ENCODE data around the gene SGCA. TPM values are rescaled to one million over a fixed set of nuclear protein-coding genes. Genes with fewer than 3 reads are reported as not detected.

The SGCA gene
- total RNA-seq, 1 donor from 2014 or later, result not detected

GRCh38 chr17:50194934-50195865 lies 29.4 kb downstream of the SGCA start:
- no peak for DNase-seq

DNA sequence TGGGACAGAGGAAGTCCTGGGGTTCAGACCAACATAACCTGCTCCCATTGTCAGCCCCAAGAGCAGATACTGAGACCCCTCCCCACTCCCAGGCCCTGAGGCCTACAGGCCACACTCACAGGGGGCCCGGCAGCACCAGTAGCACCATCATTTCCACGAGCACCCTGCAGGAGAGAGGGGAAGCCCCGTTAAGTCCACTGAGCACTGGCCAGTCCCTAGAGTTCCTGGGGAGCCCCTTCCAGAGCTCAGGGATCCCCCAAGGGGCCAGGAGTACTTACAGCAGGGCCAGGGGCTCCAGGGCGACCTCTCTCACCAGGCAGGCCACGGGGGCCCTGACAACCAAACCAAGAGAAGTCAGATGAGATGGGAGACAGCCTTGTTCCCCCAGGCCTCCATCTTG lies 30.2 kb downstream of the SGCA start:
- no peak for DNase-seq

GRCh38 chr17:50196826-50197225 lies 31.0 kb downstream of the SGCA start:
- no peak for DNase-seq

- no peak for DNase-seq
Measured at GRCh38 chr17:50198026-50198669, 32.3 kb downstream of the SGCA start.

DNA sequence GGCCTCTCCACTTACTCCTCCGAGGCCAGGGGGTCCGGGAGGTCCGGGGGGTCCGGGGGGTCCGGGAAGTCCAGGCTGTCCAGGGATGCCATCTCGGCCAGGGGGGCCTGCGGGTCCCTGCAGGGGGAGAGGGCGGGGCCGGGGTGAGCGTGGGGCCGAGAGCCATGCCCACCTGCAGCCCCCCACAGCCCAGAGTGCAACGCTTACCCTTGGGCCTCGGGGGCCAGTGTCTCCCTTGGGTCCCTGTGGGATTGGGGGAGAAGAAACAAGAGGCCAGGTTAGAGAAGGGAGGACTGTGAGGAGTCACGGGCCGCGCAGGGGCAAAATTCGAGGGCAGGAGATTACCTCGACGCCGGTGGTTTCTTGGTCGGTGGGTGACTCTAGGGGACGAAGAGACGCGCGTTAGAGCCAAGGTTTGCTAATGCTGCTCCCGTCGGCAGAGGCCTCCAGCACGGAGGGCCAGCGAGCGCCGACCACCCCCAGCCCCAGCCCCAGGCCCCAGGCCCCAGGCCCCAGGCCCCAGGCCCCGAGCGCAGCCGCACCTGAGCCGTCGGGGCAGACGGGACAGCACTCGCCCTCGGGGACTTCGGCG lies 33.5 kb downstream of the SGCA start:
- no peak for DNase-seq

GRCh38 chr17:50199803-50200456 lies 34.1 kb downstream of the SGCA start:
- DNase-seq, result peak; percentile 41

GRCh38 chr17:50200457-50201275 lies 34.9 kb downstream of the SGCA start:
- peak; percentile 48 for DNase-seq

GRCh38 chr17:50201276-50201854 lies 35.6 kb downstream of the SGCA start, which contains the start of gene COL1A1:
TSS of gene COL1A1 (minus strand) at chr17:50201631. CDS start at chr17:50201513, 118 bp downstream.
- DNase-seq, result no peak

DNA sequence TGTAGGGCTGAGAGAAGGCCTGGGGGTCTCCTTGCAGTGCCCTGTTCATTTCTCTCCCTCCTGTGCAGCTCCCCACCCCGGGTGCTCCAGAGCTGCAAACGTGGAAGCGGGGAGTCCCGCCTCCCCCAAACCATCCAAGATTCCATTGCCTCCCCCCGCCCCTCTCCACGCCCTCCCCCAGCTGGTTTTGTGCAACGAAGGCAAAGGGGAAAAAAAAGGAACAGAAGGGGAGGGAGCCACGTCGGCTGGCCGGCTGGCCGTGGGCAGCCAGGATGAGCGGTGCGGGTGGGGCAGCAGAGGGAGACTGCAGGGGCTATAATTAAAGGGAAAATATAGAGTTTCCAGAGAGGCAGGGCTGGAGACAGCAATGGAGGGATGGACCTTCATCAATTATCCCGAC lies 37.3 kb downstream of the SGCA start:
- DNase-seq, result no peak

GRCh38 chr17:50203604-50204345 lies 38.0 kb downstream of the SGCA start:
- DNase-seq, result no peak

DNA sequence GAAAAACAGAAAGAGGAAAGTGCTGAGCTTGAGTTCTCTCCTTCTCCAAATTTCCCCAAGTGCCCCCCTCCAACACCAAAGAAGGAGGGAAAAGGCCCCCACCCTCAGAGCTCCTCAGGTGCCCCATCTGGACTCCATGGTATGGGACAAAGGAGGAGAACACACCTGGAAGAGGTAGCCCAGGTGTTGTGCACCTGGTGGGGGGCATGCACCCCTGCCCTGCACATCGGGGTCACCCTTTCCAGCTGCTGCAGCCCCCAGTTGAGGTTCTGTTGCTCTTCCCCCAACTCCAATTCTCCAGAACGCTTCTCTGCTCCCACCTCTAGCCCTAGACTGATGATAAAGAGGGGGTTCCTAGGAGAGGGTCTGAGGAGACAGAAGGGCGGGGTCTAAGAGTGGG lies 38.6 kb downstream of the SGCA start:
- no peak for DNase-seq

DNA sequence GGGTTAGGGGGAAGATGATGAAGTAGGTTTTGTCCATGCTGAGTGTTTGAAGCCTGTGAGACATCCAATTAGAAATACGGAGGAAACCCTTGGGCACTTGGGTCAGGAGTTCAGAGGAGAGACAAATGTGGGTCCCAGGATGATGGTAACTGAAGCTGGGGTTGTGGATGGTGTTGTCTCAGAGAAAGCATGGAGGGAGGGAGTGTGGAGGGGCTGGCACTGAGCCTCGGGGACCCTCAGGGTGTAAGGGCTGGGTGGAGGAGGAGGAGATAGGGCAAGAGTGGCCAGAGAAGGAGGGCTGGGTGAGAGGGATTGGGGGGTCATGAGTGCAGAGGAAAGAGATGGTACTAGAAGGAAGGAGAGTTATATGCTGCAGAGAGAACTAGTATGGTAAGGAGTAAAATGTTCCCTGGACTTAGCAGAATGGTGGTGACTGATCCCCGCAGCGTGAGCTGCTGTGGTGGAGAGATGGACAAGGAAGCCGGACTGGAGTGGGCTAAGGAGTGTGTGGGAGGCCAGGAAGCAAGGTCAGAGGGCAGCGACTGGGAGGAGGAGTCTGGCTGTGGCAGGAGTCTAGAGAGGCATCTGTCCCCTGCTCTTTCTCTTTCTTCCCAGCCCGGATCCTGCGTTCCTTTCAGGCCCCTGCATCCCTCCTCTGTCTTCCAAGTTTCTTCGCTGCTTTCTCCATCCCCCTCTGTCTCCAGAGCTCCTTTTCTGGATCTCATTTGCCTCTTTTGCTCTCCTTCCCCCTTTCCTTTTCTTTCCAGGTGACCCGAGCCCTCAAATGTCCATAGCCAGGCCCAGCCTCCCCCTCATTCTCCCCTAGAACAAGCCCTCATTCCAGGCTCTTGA lies 39.5 kb downstream of the SGCA start:
- DNase-seq, result no peak

GRCh38 chr17:50205963-50206505 lies 40.2 kb downstream of the SGCA start:
- no peak for DNase-seq

- no peak for DNase-seq
Measured at GRCh38 chr17:50206604-50207293, 40.9 kb downstream of the SGCA start.

- DNase-seq, result no peak
Measured at GRCh38 chr17:50207315-50207714, 41.5 kb downstream of the SGCA start.

DNA sequence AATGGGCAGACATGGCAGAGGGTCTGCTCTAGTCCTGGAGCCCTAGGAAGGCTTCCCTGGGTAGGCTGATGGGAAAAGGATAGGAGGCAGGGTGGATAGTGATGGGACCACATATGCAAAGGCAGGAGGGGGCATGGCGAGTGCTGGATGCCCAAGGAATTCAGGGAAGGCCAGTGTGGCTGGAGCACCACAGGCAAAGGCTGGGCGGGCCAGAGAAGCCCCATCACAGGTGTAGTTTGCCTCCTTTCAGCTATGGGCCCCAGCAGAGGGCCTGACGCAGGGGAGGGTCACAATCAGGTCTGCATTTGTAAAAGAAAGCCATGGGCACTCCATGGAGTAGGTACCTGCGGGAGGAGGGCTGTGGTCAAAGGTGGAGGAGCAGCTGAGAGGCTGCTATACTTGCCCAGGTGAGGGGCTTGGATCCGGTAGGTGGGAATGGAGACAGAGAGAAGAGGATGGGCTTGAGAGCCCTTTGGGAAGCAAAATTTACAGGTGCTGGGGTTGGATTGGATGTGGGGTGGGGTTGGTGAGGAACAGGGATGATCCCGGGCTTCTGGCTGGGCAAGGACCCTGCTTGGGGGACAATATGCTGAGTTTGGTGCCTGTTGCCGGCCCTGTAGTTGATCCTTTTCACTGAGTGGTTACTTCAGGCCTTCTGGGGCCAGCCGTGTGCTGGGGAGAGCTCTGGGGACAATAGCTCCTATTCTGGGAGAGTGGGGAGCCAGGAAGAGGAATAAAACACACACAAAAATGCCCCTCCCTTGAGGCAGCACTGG lies 42.2 kb downstream of the SGCA start:
- DNase-seq, result no peak

DNA sequence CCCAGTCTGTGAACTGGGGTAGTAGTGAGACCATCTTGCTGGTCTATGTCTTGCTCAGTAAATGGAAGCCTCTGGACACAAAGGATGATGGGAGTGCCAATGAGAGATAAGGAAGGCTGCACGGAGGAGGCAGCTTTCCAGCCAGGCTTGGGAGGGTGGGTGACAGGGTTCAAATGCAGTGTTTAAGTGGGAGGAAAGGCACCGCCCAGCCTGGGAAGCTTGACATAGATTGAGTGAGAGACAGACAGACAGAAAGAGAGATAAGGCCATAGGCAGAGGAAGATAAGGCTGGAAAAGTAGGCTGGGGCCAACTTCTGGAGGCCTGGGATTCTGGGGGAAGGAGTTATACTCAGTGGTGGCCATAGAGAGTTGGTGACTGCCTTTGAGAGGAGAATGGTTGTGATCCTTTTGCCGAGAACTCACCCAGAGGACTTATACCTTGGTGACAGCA lies 42.8 kb downstream of the SGCA start:
- no peak for DNase-seq

DNA sequence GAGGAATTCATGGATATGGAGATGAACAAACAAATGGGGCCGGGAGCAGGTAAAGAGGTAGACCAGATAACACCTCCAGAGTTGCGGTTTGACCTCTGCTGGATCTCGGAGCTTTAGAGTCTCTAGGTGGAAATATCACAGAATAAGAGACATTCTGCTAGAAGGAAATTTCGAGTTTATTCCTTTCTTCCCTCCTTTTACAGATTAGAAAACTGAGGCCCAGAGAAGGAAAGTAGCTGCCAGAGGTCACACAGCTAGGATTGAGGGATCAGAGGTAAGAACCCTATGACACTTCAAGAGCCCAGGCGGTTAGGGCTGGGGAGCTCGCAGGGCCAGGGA lies 43.3 kb downstream of the SGCA start:
- no peak for DNase-seq

Data from occipital lobe (tissue), 2 donors.